CD14-positive monocyte (primary cell): ENCODE measurements around the gene DLGAP1. TPM values are rescaled to one million over a fixed set of nuclear protein-coding genes. Genes with fewer than 3 reads are reported as not detected.

Source experiments
- DNase-seq, 3 donors: peaks; one replicate each; pipeline ENCODE4 v3.0.0-alpha.2; 2011 to 2022
- H2AFZ ChIP-seq: 2 replicates; pipeline ENCODE4 v1.6.0; 2012; ENCODE audit warnings: mild to moderate bottlenecking, low read depth, low read length, inconsistent platforms; ENCODE audit not compliant: insufficient read depth, poor library complexity, severe bottlenecking
- H3K27ac ChIP-seq, 2 donors: 1 replicate in 1 of 2; 2 replicates in 1 of 2; pipeline ENCODE4 v1.5.1; 2012 to 2013; ENCODE audit warnings: low read length in 2 of 2, control low read depth in 1 of 2, inconsistent platforms in 1 of 2, low read depth in 1 of 2, mild to moderate bottlenecking in 1 of 2
- H3K27me3 ChIP-seq, 2 donors: one replicate each; pipeline versions ENCODE4 v1.6.0 to v1.6.1; 2011 to 2013; ENCODE audit warnings: low read length in 2 of 2; ENCODE audit not compliant: control insufficient read depth in 2 of 2, insufficient read depth in 2 of 2
- H3K36me3 ChIP-seq, 2 donors: replicated peaks in 1 of 2; 1 replicate in 1 of 2; 2 replicates in 1 of 2; pipeline versions ENCODE4 v1.5.1 to v1.6.1; 2012 to 2013; ENCODE audit warnings: low read length in 2 of 2, control low read depth in 1 of 2, inconsistent platforms in 1 of 2, mild to moderate bottlenecking in 1 of 2; ENCODE audit not compliant: insufficient read depth in 2 of 2, control insufficient read depth in 1 of 2
- H3K4me1 ChIP-seq, 2 donors: 1 replicate in 1 of 2; 2 replicates in 1 of 2; pipeline versions ENCODE4 v1.5.1 to v1.6.1; 2012 to 2013; ENCODE audit warnings: low read length in 2 of 2, control low read depth in 1 of 2, inconsistent platforms in 1 of 2, mild to moderate bottlenecking in 1 of 2, moderate library complexity in 1 of 2; ENCODE audit not compliant: insufficient read depth in 2 of 2, control insufficient read depth in 1 of 2
- H3K4me2 ChIP-seq: replicated peaks from 2 replicates; pipeline ENCODE3; 2012; ENCODE audit warnings: low read length, moderate library complexity, mild to moderate bottlenecking; ENCODE audit not compliant: poor library complexity, severe bottlenecking; ENCODE audit errors: extremely low read depth
- H3K4me3 ChIP-seq, 3 experiments: fragments of 200-600 bp in 1 of 3; sonication (generic) in 1 of 3; replicated peaks in 1 of 3; 1 replicate in 2 of 3; 2 replicates in 1 of 3; pipeline ENCODE4 v1.5.1; 2011 to 2013; ENCODE audit warnings: low read length in 3 of 3, mild to moderate bottlenecking in 3 of 3, control low read depth in 2 of 3, low read depth in 2 of 3, inconsistent platforms in 1 of 3, moderate library complexity in 1 of 3
- H3K79me2 ChIP-seq: 2 replicates; pipeline ENCODE4 v1.6.0; 2012; ENCODE audit warnings: mild to moderate bottlenecking, control low read depth, inconsistent platforms, low read length, moderate library complexity; ENCODE audit not compliant: insufficient read depth
- H3K9ac ChIP-seq: 2 replicates; pipeline ENCODE4 v1.6.0; 2017; ENCODE audit warnings: low read length, mild to moderate bottlenecking; ENCODE audit not compliant: insufficient read depth, poor library complexity, severe bottlenecking
- H3K9me3 ChIP-seq, 2 donors: replicated peaks in 1 of 2; 1 replicate in 1 of 2; 2 replicates in 1 of 2; pipeline versions ENCODE4 v1.5.1 to v1.6.1; 2012 to 2013; ENCODE audit warnings: low read length in 2 of 2, control low read depth in 1 of 2; ENCODE audit not compliant: control insufficient read depth in 1 of 2, insufficient read depth in 1 of 2
- H4K20me1 ChIP-seq: 2 replicates; pipeline ENCODE4 v1.6.0; 2012; ENCODE audit warnings: mild to moderate bottlenecking, low read length, control low read depth, moderate library complexity; ENCODE audit not compliant: insufficient read depth
- H3K27ac Mint-ChIP-seq, 7 donors: one replicate each; pipeline ENCODE4 v1.8.0; 2020; ENCODE audit warnings: mild to moderate bottlenecking in 7 of 7, mixed read lengths in 7 of 7, moderate library complexity in 6 of 7, inconsistent platforms in 2 of 7
- H3K27me3 Mint-ChIP-seq, 3 donors: one replicate each; pipeline ENCODE4 v1.8.0; 2021 to 2022; ENCODE audit warnings: low read depth in 3 of 3, mild to moderate bottlenecking in 3 of 3, mixed read lengths in 3 of 3, moderate library complexity in 3 of 3, inconsistent platforms in 1 of 3
- H3K36me3 Mint-ChIP-seq, 2 donors: one replicate each; pipeline ENCODE4 v1.8.0; 2020; ENCODE audit warnings: mixed read lengths in 2 of 2, inconsistent platforms in 1 of 2, mild to moderate bottlenecking in 1 of 2
- H3K4me1 Mint-ChIP-seq: one replicate; pipeline ENCODE4 v1.8.0; 2020; ENCODE audit warnings: mild to moderate bottlenecking, mixed read lengths
- H3K4me3 Mint-ChIP-seq, 2 donors: one replicate each; pipeline ENCODE4 v1.8.0; 2020; ENCODE audit warnings: mild to moderate bottlenecking in 2 of 2, mixed read lengths in 2 of 2, moderate library complexity in 1 of 2
- H3K9me3 Mint-ChIP-seq, 7 donors: one replicate each; pipeline ENCODE4 v1.8.0; 2020 to 2022; ENCODE audit warnings: mixed read lengths in 7 of 7, mild to moderate bottlenecking in 6 of 7, moderate library complexity in 6 of 7, inconsistent platforms in 2 of 7
- CTCF ChIP-seq: fragments of 200-600 bp; IDR thresholded peaks from one replicate; pipeline ENCODE4 v1.8.0; 2022; ENCODE audit warnings: antibody characterized with exemption, mild to moderate bottlenecking
- whole genome bisulfite sequencing: methylation state at CpG from one replicate; pipeline ENCODE4 v1.1.5; 2013; ENCODE audit warnings: missing lambda C conversion rate; ENCODE audit not compliant: insufficient coverage; 5-methylcytosine and 5-hydroxymethylcytosine counted together
- intact Hi-C, 2 donors: fragments of 100-400 bp; cut with micrococcal nuclease; formaldehyde crosslinking; loops; one replicate each; pipeline versions ENCODE4 v1.15.0 to v1.15.1; 2023
- polyA plus RNA-seq, 3 donors: library from polyadenylated mRNA; depleted of rRNA in 1 of 3; unstranded in 2 of 3; stranded (reverse) in 1 of 3; fragments of 300-500 nt in 2 of 3; fragments of >200 nt in 1 of 3; fragmentation: Illumina TruSeq in 2 of 3; gene quantifications; 1 replicate in 2 of 3; 2 replicates in 1 of 3; pipeline ENCODE4 v1.2.3, GENCODE V29; 2012 to 2021

The DLGAP1 gene
- polyA plus RNA-seq, 3 donors = 0.09 to 0.42 TPM; not detected in 1

DNA sequence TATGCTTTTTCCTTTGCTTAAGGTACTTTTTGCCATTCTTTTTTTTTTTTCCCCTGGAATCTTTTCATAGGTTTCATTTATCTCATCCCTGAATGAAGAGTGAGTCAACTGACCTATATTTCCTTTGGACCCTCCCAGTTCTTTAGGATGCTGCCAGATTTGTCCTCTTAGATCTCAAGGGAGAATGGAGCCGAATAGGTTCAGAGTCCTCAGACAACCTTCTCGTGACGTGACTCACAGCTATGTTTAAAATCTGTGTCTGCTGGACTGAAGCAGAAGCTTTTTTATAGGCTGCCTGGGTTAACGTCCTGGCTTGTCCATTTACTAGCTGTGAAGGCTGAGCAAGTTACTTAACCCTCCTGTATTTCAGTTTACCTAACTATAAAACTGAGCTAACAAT lies 358.6 kb downstream of the DLGAP1 start:
- no peaks in the 10 kb centered on the region for H3K4me1 ChIP-seq
- H3K4me3 ChIP-seq = no peak overlapping the region
- H3K79me2 ChIP-seq = no peaks in the 10 kb centered on the region
- no peak overlapping the region for H3K27ac Mint-ChIP-seq
- no peaks in the 10 kb centered on the region for H3K27me3 ChIP-seq
- H3K9me3 Mint-ChIP-seq = peaks cover 0 to 13% (median 1%) of the 10 kb centered on the region in 7 donors
- H3K4me1 Mint-ChIP-seq = no peaks in the 10 kb centered on the region
- peaks cover 0 to 3% of the 10 kb centered on the region in 2 donors for H3K9me3 ChIP-seq
- intact Hi-C loops = no loop called here
- H4K20me1 ChIP-seq = no peaks in the 10 kb centered on the region
- no peak overlapping the region for H3K27ac ChIP-seq
- no peak overlapping the region for H3K9ac ChIP-seq
- H3K36me3 Mint-ChIP-seq = no peaks in the 10 kb centered on the region
- no peak for TF ChIP-seq CTCF
- no peak overlapping the region for H3K4me2 ChIP-seq
- peaks cover 2% of the 10 kb centered on the region in 3 donors for H3K27me3 Mint-ChIP-seq
- no peaks in the 10 kb centered on the region for H3K36me3 ChIP-seq
- H2AFZ ChIP-seq = no peak overlapping the region
- no peak overlapping the region for H3K4me3 Mint-ChIP-seq
- no peak for DNase-seq
- 94% methylated on average over 3 of the region's 4 CpGs for WGBS

DNA sequence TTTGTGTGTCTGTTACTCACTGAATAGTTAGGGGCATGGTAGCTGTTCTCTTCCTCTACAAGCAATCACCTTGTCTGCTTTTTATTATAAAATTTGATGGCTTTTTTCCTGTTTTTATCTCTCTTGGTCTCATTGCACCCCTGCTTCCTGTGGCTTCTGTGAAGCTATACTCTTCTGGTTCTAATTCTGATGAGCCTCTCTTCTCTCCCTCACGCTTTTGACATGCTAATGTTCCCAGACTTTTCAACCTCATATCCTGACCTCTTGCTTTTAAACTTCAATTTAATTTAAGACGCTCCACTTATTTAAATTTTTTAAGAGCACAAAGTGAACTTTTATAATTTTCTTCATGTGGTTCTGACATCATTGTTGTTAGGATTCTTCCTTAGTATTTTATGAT lies 361.4 kb downstream of the DLGAP1 start:
- Histone ChIP-seq H4K20me1 (no peaks in the 10 kb centered on the region), H3K4me2 (no peak overlapping the region), H2AFZ (no peak overlapping the region), H3K4me1 (no peaks in the 10 kb centered on the region), H3K36me3 (no peaks in the 10 kb centered on the region), H3K79me2 (no peaks in the 10 kb centered on the region), H3K9ac (no peak overlapping the region), H3K27me3 (no peaks in the 10 kb centered on the region), H3K27ac (no peak overlapping the region), H3K4me3 (no peak overlapping the region), H3K9me3 (no peaks in the 10 kb centered on the region)
- H3K27ac Mint-ChIP-seq = no peak overlapping the region
- peaks cover 2% of the 10 kb centered on the region in 3 donors for H3K27me3 Mint-ChIP-seq
- no peak overlapping the region for H3K4me3 Mint-ChIP-seq
- H3K36me3 Mint-ChIP-seq = no peaks in the 10 kb centered on the region
- intact Hi-C loops = no loop called here
- H3K9me3 Mint-ChIP-seq = peaks cover 0 to 7% (median 2%) of the 10 kb centered on the region in 7 donors
- no peak for TF ChIP-seq CTCF
- 0% methylated on average over 1 of the region's 2 CpGs for WGBS
- no peak for DNase-seq
- H3K4me1 Mint-ChIP-seq = no peaks in the 10 kb centered on the region
